Esophagus (tissue), 2 donors: Measurements from ENCODE around the gene NAA60. TPM values are rescaled to one million over a fixed set of nuclear protein-coding genes. Genes with fewer than 3 reads are reported as not detected.

Source experiments
- H3K27ac ChIP-seq, 2 donors: one replicate each; pipeline ENCODE4 v1.5.1; 2013; ENCODE audit warnings: low read depth in 2 of 2, mild to moderate bottlenecking in 2 of 2, inconsistent platforms in 1 of 2, low read length in 1 of 2, moderate library complexity in 1 of 2
- H3K27me3 ChIP-seq, 2 donors: one replicate each; pipeline ENCODE4 v1.6.1; 2013; ENCODE audit warnings: low read length in 2 of 2, control low read depth in 1 of 2, mild to moderate bottlenecking in 1 of 2; ENCODE audit not compliant: insufficient read depth in 2 of 2, control insufficient read depth in 1 of 2
- H3K36me3 ChIP-seq, 2 donors: one replicate each; pipeline ENCODE4 v1.6.1; 2013; ENCODE audit warnings: low read length in 1 of 2; ENCODE audit not compliant: control insufficient read depth in 2 of 2, insufficient read depth in 2 of 2
- H3K4me1 ChIP-seq, 2 donors: one replicate each; pipeline ENCODE4 v1.6.1; 2013; ENCODE audit warnings: low read length in 1 of 2; ENCODE audit not compliant: control insufficient read depth in 2 of 2, insufficient read depth in 2 of 2
- H3K4me3 ChIP-seq, 2 donors: one replicate each; pipeline ENCODE4 v1.5.1; 2013; ENCODE audit warnings: low read length in 2 of 2, mild to moderate bottlenecking in 2 of 2, low read depth in 1 of 2, moderate library complexity in 1 of 2
- H3K9me3 ChIP-seq, 2 donors: one replicate each; pipeline ENCODE4 v1.6.1; 2013; ENCODE audit warnings: mild to moderate bottlenecking in 2 of 2, low read depth in 1 of 2, low read length in 1 of 2, moderate library complexity in 1 of 2; ENCODE audit not compliant: control insufficient read depth in 2 of 2, insufficient read depth in 1 of 2
- WGBS, 2 donors: extraction: QIAGEN DNeasy Blood & Tissue Kit; methylation state at CpG; one replicate each; pipeline ENCODE4 v1.1.7; 2013; 5-methylcytosine and 5-hydroxymethylcytosine counted together
- polyA plus RNA-seq, 2 donors: library from polyadenylated mRNA; stranded (reverse); fragments of 200-250 nt; gene quantifications; one replicate each; pipeline ENCODE4 v1.2.3, GENCODE V29; 2013
- donor health status: healthy with polysubstance abuse.
- donor health status: Bipolar disorder and iron deficiency.

NAA60 gene
- polyA plus RNA-seq, 2 donors = 23.3 to 28.7 TPM

GRCh38 chr16:3460585-3460984, 17.1 kb downstream of the NAA60 start:
- Histone ChIP-seq H3K4me1 (peaks cover 0 to 5% of the 10 kb centered on the region in 2 donors), H3K27me3 (no peaks in the 10 kb centered on the region), H3K9me3 (no peaks in the 10 kb centered on the region), H3K36me3 (peaks cover 2 to 4% of the 10 kb centered on the region in 2 donors), H3K4me3 (no peak overlapping the region), H3K27ac (no peak overlapping the region)
- WGBS, 2 donors = 80 to 87% methylated on average over 8 of the region's 8 CpGs

- no peak overlapping the region for H3K27ac ChIP-seq
- H3K4me3 ChIP-seq = no peak overlapping the region
- H3K4me1 ChIP-seq = peaks cover 0 to 5% of the 10 kb centered on the region in 2 donors
- no peaks in the 10 kb centered on the region for H3K9me3 ChIP-seq
- H3K36me3 ChIP-seq = peaks cover 6 to 9% of the 10 kb centered on the region in 2 donors
- H3K27me3 ChIP-seq = no peaks in the 10 kb centered on the region
- WGBS, 2 donors = 59 to 67% methylated on average over 8 of the region's 8 CpGs
Observed at GRCh38 chr16:3461151-3461550, 17.7 kb downstream of the NAA60 start.

GRCh38 chr16:3465301-3465700, 21.8 kb downstream of the NAA60 start:
- Histone ChIP-seq H3K9me3 (no peaks in the 10 kb centered on the region), H3K4me3 (no peak overlapping the region), H3K27me3 (no peaks in the 10 kb centered on the region), H3K36me3 (peaks cover 9 to 19% of the 10 kb centered on the region in 2 donors), H3K27ac (no peak overlapping the region), H3K4me1 (peaks cover 0 to 16% of the 10 kb centered on the region in 2 donors)
- 90 to 95% methylated on average over 12 of the region's 12 CpGs for WGBS, 2 donors

GRCh38 chr16:3465911-3466584, 22.6 kb downstream of the NAA60 start:
- peaks cover 9 to 19% of the 10 kb centered on the region in 2 donors for H3K36me3 ChIP-seq
- no peak overlapping the region for H3K27ac ChIP-seq
- H3K9me3 ChIP-seq = no peaks in the 10 kb centered on the region
- no peaks in the 10 kb centered on the region for H3K27me3 ChIP-seq
- 79 to 82% methylated on average over 21 of the region's 21 CpGs for WGBS, 2 donors
- peaks cover 0 to 19% of the 10 kb centered on the region in 2 donors for H3K4me1 ChIP-seq
- H3K4me3 ChIP-seq = no peak overlapping the region

- H3K27ac ChIP-seq = no peak overlapping the region
- WGBS, 2 donors = 97 to 99% methylated on average over 8 of the region's 8 CpGs
- H3K4me3 ChIP-seq = no peak overlapping the region
- no peaks in the 10 kb centered on the region for H3K9me3 ChIP-seq
- H3K27me3 ChIP-seq = no peaks in the 10 kb centered on the region
- H3K36me3 ChIP-seq = peaks cover 9 to 21% of the 10 kb centered on the region in 2 donors
- peaks cover 6 to 16% of the 10 kb centered on the region in 2 donors for H3K4me1 ChIP-seq
Observed at GRCh38 chr16:3467182-3467581, 23.7 kb downstream of the NAA60 start.

GRCh38 chr16:3467921-3468320, 24.4 kb downstream of the NAA60 start:
- peaks cover 6 to 16% of the 10 kb centered on the region in 2 donors for H3K4me1 ChIP-seq
- no peak overlapping the region for H3K4me3 ChIP-seq
- no peaks in the 10 kb centered on the region for H3K9me3 ChIP-seq
- H3K27me3 ChIP-seq = no peaks in the 10 kb centered on the region
- no peak overlapping the region for H3K27ac ChIP-seq
- 79% methylated on average over 4 of the region's 4 CpGs for WGBS, 2 donors
- peaks cover 9 to 21% of the 10 kb centered on the region in 2 donors for H3K36me3 ChIP-seq

- Histone ChIP-seq H3K27me3 (no peaks in the 10 kb centered on the region), H3K27ac (no peak overlapping the region), H3K4me1 (peaks cover 6 to 16% of the 10 kb centered on the region in 2 donors), H3K4me3 (no peak overlapping the region), H3K36me3 (peaks cover 9 to 21% of the 10 kb centered on the region in 2 donors), H3K9me3 (no peaks in the 10 kb centered on the region)
- WGBS, 2 donors = 68% methylated on average over 15 of the region's 15 CpGs
Observed at GRCh38 chr16:3468501-3468900, 25.0 kb downstream of the NAA60 start.

GRCh38 chr16:3469736-3470135, 26.3 kb downstream of the NAA60 start:
- H3K27me3 ChIP-seq = no peaks in the 10 kb centered on the region
- WGBS, 2 donors = 80 to 88% methylated on average over 7 of the region's 7 CpGs
- H3K9me3 ChIP-seq = no peaks in the 10 kb centered on the region
- no peak overlapping the region for H3K4me3 ChIP-seq
- peaks cover 6 to 16% of the 10 kb centered on the region in 2 donors for H3K4me1 ChIP-seq
- H3K27ac ChIP-seq = no peak overlapping the region
- peaks cover 9 to 21% of the 10 kb centered on the region in 2 donors for H3K36me3 ChIP-seq

GRCh38 chr16:3470723-3471122, 27.2 kb downstream of the NAA60 start:
- no peak overlapping the region for H3K27ac ChIP-seq
- WGBS, 2 donors = 81 to 95% methylated on average over 9 of the region's 9 CpGs
- no peaks in the 10 kb centered on the region for H3K9me3 ChIP-seq
- H3K36me3 ChIP-seq = peaks cover 4 to 23% of the 10 kb centered on the region in 2 donors
- H3K27me3 ChIP-seq = no peaks in the 10 kb centered on the region
- no peak overlapping the region for H3K4me3 ChIP-seq
- H3K4me1 ChIP-seq = peaks cover 6 to 16% of the 10 kb centered on the region in 2 donors
